HEK293 (cell line): ENCODE results near the gene OSBPL10.
"Not testable (repeated sequence)": the region's sequence is repeated elsewhere in the genome, so short reads cannot be mapped to it uniquely, and the experiment has no call there.

Experiments used
- CTCF ChIA-PET: fragments of 350-600 bp; formaldehyde crosslinking; extraction: SDS; loops from one replicate; lab custom pipeline; 2021; ENCODE audit warnings: antibody characterized with exemption; lab: Yijun Ruan, JAX
- POLR2A ChIA-PET: fragments of 300-600 bp; formaldehyde crosslinking; extraction: SDS; loops from one replicate; lab custom pipeline; 2020; ENCODE audit warnings: antibody characterized with exemption, inconsistent platforms; lab: Yijun Ruan, JAX
- H3K27ac ChIP-seq: fragments of 200-500 bp; sonication (Bioruptor generic); 2 replicates; pipeline ENCODE4 v1.5.1; 2014; ENCODE audit warnings: low read depth, low read length, control low read depth, inconsistent platforms; ENCODE audit errors: extremely low read depth
- H3K36me3 ChIP-seq, 2 experiments: fragments of 200-500 bp in 1 of 2; sonication (Bioruptor generic) in 1 of 2; 1 replicate in 1 of 2; 2 replicates in 1 of 2; pipeline ENCODE4 v1.5.1; 2014 to 2017; ENCODE audit warnings: inconsistent platforms in 2 of 2, low read length in 2 of 2; ENCODE audit not compliant: control insufficient read depth in 2 of 2, insufficient read depth in 1 of 2
- H3K4me1 ChIP-seq: fragments of 200-500 bp; sonication (Bioruptor generic); 2 replicates; pipeline ENCODE4 v1.5.1; 2014; ENCODE audit warnings: mild to moderate bottlenecking, low read length, inconsistent platforms; ENCODE audit not compliant: control insufficient read depth, insufficient read depth
- H3K4me3 ChIP-seq: 2 replicates; pipeline ENCODE4 v1.5.1; 2011; ENCODE audit warnings: low read depth, mild to moderate bottlenecking, control low read depth, low read length, moderate library complexity
- H3K9me3 ChIP-seq: fragments of 200-500 bp; sonication (Bioruptor generic); 2 replicates; pipeline ENCODE4 v1.5.1; 2014; ENCODE audit warnings: low read depth, low read length, inconsistent platforms; ENCODE audit not compliant: control insufficient read depth, insufficient read depth
- KLF16 ChIP-seq: fragments of 450-650 bp; formaldehyde crosslinking; IDR thresholded peaks from 2 replicates; pipeline ENCODE4 v1.5.1; 2017; ENCODE audit warnings: missing biosample characterization, missing genetic modification characterization
- OVOL3 ChIP-seq: fragments of 450-650 bp; formaldehyde crosslinking; IDR thresholded peaks from 2 replicates; pipeline ENCODE4 v1.5.1; 2016; ENCODE audit warnings: missing biosample characterization, missing genetic modification characterization
- SP7 ChIP-seq: fragments of 450-650 bp; formaldehyde crosslinking; IDR thresholded peaks from 2 replicates; pipeline ENCODE4 v1.5.1; 2016; ENCODE audit warnings: missing biosample characterization, missing genetic modification characterization
- ZNF157 ChIP-seq: fragments of 450-650 bp; formaldehyde crosslinking; IDR thresholded peaks from 2 replicates; pipeline ENCODE4 v1.5.1; 2016; ENCODE audit warnings: missing biosample characterization, missing genetic modification characterization
- ZNF202 ChIP-seq: fragments of 450-650 bp; formaldehyde crosslinking; IDR thresholded peaks from 2 replicates; pipeline ENCODE4 v1.5.1; 2016; ENCODE audit warnings: missing biosample characterization, missing genetic modification characterization, borderline replicate concordance
- ZNF302 ChIP-seq: fragments of 450-650 bp; formaldehyde crosslinking; IDR thresholded peaks from 2 replicates; pipeline ENCODE4 v1.5.1; 2016; ENCODE audit warnings: missing biosample characterization, missing genetic modification characterization, low read depth
- ZNF350 ChIP-seq: fragments of 450-650 bp; formaldehyde crosslinking; IDR thresholded peaks from 2 replicates; pipeline ENCODE4 v1.5.0; 2017; ENCODE audit warnings: missing biosample characterization, mild to moderate bottlenecking, missing genetic modification characterization
- ZNF354C ChIP-seq: fragments of 450-650 bp; formaldehyde crosslinking; IDR thresholded peaks from 2 replicates; pipeline ENCODE4 v1.5.1; 2016; ENCODE audit warnings: missing biosample characterization, missing genetic modification characterization, low read depth, borderline replicate concordance
- ZNF423 ChIP-seq: fragments of 450-650 bp; formaldehyde crosslinking; IDR thresholded peaks from 2 replicates; pipeline ENCODE4 v1.5.1; 2016; ENCODE audit warnings: missing biosample characterization, missing genetic modification characterization
- ZNF473 ChIP-seq: fragments of 450-650 bp; formaldehyde crosslinking; IDR thresholded peaks from 2 replicates; pipeline ENCODE4 v1.5.1; 2017; ENCODE audit warnings: missing biosample characterization, missing genetic modification characterization
- ZNF548 ChIP-seq: fragments of 450-650 bp; formaldehyde crosslinking; IDR thresholded peaks from 2 replicates; pipeline ENCODE4 v1.5.1; 2016; ENCODE audit warnings: missing biosample characterization, missing genetic modification characterization
- TF ChIP-seq, protein P1 (sequence below): fragments of 450-650 bp; formaldehyde crosslinking; IDR thresholded peaks from 2 replicates; pipeline ENCODE4 v1.5.1; 2016; ENCODE audit warnings: missing biosample characterization, missing genetic modification characterization
- TF ChIP-seq, protein P2 (sequence below): fragments of 450-650 bp; formaldehyde crosslinking; IDR thresholded peaks from 2 replicates; pipeline ENCODE4 v1.5.1; 2016; ENCODE audit warnings: missing biosample characterization, missing genetic modification characterization
- TF ChIP-seq, protein P3 (sequence below): fragments of 450-650 bp; IDR thresholded peaks from 2 replicates; pipeline ENCODE4 v1.5.1; 2018; ENCODE audit warnings: missing biosample characterization, missing genetic modification characterization
- TF ChIP-seq, protein P4 (sequence below): fragments of 450-650 bp; formaldehyde crosslinking; IDR thresholded peaks from 2 replicates; pipeline ENCODE4 v1.5.1; 2017; ENCODE audit warnings: missing biosample characterization, missing genetic modification characterization
- TF ChIP-seq, protein P5 (sequence below): fragments of 450-650 bp; formaldehyde crosslinking; IDR thresholded peaks from 2 replicates; pipeline ENCODE4 v1.5.1; 2017; ENCODE audit warnings: missing biosample characterization, missing genetic modification characterization
- TF ChIP-seq, protein P6 (sequence below): fragments of 450-650 bp; formaldehyde crosslinking; IDR thresholded peaks from 2 replicates; pipeline ENCODE4 v1.5.1; 2017; ENCODE audit warnings: missing biosample characterization, missing genetic modification characterization

Gene OSBPL10

DNA sequence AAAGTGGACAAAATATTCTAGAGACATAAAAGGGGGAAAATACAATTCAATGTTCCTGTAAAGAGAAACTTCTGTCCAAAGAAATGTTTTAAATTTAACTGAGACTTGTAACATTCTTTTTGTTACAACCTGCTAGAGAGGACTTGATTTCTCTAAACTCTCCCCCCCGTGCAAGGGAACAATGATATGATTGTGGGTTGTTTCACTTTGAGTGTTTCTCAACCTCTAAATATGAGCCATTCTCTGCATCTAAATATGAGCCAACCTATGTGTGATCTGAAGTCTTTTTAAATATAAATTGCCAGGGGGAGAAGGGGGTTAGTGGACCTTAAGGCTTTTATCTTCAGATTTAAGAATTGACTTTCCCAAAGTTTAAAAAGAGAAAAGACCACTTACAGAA, 15.1 kb upstream of the OSBPL10 start:
- H3K4me3 ChIP-seq = no peak overlapping the region
- ChIA-PET POLR2A (no interaction called here), CTCF (no interaction called here)
- H3K27ac ChIP-seq = no peak overlapping the region
- TF ChIP-seq ZNF473 (tag by site-specific recombination) (no peak), SP7 (tag by site-specific recombination) (no peak), ZNF202 (tag by site-specific recombination) (no peak), ZNF302 (no peak), ZNF548 (tag by site-specific recombination) (no peak), KLF16 (no peak), ZNF350 (tag by site-specific recombination) (no peak), OVOL3 (tag by site-specific recombination) (no peak), ZNF423 (tag by site-specific recombination) (no peak), ZNF157 (tag by site-specific recombination) (no peak), ZNF354C (tag by site-specific recombination) (no peak)
- TF ChIP-seq, protein P1, sequence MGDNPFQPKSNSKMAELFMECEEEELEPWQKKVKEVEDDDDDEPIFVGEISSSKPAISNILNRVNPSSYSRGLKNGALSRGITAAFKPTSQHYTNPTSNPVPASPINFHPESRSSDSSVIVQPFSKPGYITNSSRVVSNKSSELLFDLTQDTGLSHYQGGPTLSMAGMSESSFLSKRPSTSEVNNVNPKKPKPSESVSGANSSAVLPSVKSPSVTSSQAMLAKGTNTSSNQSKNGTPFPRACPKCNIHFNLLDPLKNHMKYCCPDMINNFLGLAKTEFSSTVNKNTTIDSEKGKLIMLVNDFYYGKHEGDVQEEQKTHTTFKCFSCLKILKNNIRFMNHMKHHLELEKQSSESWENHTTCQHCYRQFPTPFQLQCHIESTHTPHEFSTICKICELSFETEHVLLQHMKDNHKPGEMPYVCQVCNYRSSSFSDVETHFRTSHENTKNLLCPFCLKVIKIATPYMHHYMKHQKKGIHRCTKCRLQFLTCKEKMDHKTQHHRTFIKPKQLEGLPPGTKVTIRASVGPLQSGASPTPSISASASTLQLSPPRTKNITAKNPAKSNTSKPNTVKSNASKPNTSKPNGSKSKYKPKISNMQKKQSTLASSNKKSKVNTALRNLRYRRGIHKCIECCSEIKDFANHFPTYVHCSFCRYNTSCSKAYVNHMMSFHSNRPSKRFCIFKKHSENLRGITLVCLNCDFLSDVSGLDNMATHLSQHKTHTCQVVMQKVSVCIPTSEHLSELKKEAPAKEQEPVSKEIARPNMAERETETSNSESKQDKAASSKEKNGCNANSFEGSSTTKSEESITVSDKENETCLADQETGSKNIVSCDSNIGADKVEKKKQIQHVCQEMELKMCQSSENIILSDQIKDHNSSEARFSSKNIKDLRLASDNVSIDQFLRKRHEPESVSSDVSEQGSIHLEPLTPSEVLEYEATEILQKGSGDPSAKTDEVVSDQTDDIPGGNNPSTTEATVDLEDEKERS (tag by site-specific recombination) = no peak
- TF ChIP-seq, protein P2, sequence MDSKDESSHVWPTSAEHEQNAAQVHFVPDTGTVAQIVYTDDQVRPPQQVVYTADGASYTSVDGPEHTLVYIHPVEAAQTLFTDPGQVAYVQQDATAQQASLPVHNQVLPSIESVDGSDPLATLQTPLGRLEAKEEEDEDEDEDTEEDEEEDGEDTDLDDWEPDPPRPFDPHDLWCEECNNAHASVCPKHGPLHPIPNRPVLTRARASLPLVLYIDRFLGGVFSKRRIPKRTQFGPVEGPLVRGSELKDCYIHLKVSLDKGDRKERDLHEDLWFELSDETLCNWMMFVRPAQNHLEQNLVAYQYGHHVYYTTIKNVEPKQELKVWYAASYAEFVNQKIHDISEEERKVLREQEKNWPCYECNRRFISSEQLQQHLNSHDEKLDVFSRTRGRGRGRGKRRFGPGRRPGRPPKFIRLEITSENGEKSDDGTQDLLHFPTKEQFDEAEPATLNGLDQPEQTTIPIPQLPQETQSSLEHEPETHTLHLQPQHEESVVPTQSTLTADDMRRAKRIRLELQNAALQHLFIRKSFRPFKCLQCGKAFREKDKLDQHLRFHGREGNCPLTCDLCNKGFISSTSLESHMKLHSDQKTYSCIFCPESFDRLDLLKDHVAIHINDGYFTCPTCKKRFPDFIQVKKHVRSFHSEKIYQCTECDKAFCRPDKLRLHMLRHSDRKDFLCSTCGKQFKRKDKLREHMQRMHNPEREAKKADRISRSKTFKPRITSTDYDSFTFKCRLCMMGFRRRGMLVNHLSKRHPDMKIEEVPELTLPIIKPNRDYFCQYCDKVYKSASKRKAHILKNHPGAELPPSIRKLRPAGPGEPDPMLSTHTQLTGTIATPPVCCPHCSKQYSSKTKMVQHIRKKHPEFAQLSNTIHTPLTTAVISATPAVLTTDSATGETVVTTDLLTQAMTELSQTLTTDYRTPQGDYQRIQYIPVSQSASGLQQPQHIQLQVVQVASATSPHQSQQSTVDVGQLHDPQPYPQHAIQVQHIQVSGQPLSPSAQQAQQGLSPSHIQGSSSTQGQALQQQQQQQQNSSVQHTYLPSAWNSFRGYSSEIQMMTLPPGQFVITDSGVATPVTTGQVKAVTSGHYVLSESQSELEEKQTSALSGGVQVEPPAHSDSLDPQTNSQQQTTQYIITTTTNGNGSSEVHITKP = no peak
- TF ChIP-seq, protein P3, sequence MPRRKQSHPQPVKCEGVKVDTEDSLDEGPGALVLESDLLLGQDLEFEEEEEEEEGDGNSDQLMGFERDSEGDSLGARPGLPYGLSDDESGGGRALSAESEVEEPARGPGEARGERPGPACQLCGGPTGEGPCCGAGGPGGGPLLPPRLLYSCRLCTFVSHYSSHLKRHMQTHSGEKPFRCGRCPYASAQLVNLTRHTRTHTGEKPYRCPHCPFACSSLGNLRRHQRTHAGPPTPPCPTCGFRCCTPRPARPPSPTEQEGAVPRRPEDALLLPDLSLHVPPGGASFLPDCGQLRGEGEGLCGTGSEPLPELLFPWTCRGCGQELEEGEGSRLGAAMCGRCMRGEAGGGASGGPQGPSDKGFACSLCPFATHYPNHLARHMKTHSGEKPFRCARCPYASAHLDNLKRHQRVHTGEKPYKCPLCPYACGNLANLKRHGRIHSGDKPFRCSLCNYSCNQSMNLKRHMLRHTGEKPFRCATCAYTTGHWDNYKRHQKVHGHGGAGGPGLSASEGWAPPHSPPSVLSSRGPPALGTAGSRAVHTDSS (tag by site-specific recombination) = no peak
- TF ChIP-seq, protein P4, sequence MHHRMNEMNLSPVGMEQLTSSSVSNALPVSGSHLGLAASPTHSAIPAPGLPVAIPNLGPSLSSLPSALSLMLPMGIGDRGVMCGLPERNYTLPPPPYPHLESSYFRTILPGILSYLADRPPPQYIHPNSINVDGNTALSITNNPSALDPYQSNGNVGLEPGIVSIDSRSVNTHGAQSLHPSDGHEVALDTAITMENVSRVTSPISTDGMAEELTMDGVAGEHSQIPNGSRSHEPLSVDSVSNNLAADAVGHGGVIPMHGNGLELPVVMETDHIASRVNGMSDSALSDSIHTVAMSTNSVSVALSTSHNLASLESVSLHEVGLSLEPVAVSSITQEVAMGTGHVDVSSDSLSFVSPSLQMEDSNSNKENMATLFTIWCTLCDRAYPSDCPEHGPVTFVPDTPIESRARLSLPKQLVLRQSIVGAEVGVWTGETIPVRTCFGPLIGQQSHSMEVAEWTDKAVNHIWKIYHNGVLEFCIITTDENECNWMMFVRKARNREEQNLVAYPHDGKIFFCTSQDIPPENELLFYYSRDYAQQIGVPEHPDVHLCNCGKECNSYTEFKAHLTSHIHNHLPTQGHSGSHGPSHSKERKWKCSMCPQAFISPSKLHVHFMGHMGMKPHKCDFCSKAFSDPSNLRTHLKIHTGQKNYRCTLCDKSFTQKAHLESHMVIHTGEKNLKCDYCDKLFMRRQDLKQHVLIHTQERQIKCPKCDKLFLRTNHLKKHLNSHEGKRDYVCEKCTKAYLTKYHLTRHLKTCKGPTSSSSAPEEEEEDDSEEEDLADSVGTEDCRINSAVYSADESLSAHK (tag by site-specific recombination) = no peak
- TF ChIP-seq, protein P5, sequence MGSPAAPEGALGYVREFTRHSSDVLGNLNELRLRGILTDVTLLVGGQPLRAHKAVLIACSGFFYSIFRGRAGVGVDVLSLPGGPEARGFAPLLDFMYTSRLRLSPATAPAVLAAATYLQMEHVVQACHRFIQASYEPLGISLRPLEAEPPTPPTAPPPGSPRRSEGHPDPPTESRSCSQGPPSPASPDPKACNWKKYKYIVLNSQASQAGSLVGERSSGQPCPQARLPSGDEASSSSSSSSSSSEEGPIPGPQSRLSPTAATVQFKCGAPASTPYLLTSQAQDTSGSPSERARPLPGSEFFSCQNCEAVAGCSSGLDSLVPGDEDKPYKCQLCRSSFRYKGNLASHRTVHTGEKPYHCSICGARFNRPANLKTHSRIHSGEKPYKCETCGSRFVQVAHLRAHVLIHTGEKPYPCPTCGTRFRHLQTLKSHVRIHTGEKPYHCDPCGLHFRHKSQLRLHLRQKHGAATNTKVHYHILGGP (tag by site-specific recombination) = no peak
- TF ChIP-seq, protein P6, sequence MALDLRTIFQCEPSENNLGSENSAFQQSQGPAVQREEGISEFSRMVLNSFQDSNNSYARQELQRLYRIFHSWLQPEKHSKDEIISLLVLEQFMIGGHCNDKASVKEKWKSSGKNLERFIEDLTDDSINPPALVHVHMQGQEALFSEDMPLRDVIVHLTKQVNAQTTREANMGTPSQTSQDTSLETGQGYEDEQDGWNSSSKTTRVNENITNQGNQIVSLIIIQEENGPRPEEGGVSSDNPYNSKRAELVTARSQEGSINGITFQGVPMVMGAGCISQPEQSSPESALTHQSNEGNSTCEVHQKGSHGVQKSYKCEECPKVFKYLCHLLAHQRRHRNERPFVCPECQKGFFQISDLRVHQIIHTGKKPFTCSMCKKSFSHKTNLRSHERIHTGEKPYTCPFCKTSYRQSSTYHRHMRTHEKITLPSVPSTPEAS (tag by site-specific recombination) = no peak
- no peaks in the 10 kb centered on the region for H3K9me3 ChIP-seq
- no peaks in the 10 kb centered on the region for H3K36me3 ChIP-seq
- no peaks in the 10 kb centered on the region for H3K4me1 ChIP-seq

DNA sequence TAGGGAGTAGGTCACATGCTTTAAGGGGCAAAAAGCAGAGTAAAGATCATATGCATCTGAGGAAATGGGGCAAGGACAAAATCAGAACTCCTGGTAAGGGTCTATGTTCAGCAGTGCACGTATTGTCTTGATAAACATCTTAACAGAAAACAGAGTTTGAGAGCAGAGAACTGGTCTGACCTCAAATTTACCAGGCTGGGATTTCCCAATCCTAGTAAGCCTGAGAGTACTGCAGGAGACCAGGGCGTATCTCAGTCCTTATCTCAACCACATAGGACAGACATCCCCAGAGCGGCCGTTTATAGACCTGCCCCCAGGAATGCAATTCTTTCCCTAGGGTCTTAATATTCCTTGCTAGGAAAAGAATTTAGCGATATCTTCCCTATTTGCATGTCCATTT, 14.0 kb upstream of the OSBPL10 start:
- CTCF ChIA-PET, H3K9me3 ChIP-seq, H3K27ac ChIP-seq, H3K4me1 ChIP-seq, H3K36me3 ChIP-seq, POLR2A ChIA-PET, H3K4me3 ChIP-seq: not testable (repeated sequence)
